ENCODE data around the gene FAM222B.

- TF ChIP-seq CTCF (IDR thresholded peaks at IDR 0.05) (no peak), ZFX (IDR thresholded peaks at IDR 0.05; ENCODE audit: borderline replicate concordance) (no peak)
These were observed 125.6 kb downstream of the FAM222B start for GRCh38 chr17:28716740-28717577.
